Erythroblast (primary cell): ENCODE measurements around the gene UBASH3A.

ENCODE experiments used
- GATA1 ChIP-seq: IDR thresholded peaks from 2 replicates; pipeline ENCODE4 v1.6.1; 2011; ENCODE audit warnings: low read depth, mild to moderate bottlenecking, control low read depth, low read length, moderate library complexity
- POLR2A ChIP-seq: IDR thresholded peaks from 2 replicates; pipeline ENCODE4 v1.6.1; 2011; ENCODE audit warnings: mild to moderate bottlenecking, low read length

DNA sequence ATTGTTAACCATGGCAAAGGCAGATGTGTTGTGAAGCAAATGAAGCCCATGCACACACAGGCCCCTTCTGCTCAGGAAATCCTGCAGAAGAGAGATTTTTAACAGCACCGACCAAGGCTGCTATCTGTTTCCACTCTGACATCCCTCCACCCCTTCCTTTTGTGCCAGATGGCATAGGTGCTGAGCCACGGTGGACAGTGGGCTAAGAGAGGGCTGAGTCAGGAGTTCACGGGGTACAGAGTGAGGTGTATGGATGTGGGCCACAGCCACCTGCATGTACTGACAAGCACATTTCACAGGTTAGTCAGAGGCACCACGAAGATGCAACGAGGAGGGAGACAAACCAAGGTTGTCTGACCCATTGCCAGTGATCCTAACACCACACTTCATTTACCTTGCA lies 82.8 kb downstream of the UBASH3A start:
- TF ChIP-seq POLR2A (no peak), GATA1 (no peak)
